Stimulated activated CD8-positive, alpha-beta memory T cell treated with anti-CD3 and anti-CD28 coated beads, Interleukin-4, amount 100 ng/mL, for 4 hours (primary cell): Measurements from ENCODE around the gene OR2M3.
"Not testable (repeated sequence)": the region's sequence is repeated elsewhere in the genome, so short reads cannot be mapped to it uniquely, and the experiment has no call there.

Source experiments
- DNase-seq, 2 donors: peaks; one replicate each; pipeline ENCODE4 v3.0.0-alpha.2; 2020; ENCODE audit warnings: low read depth in 2 of 2, low spot score in 1 of 2

The OR2M3 gene

GRCh38 chr1:248196965-248197364 lies at the start of gene OR2M3:
OR2M3 (plus strand) TSS chr1:248197265; CDS start chr1:248203068, 5,803 bp downstream.
- DNase-seq, result no peak

- DNase-seq, result no peak
Measured at GRCh38 chr1:248152056-248152827, 44.8 kb upstream of the OR2M3 start.

GRCh38 chr1:248155927-248156326 lies 41.1 kb upstream of the OR2M3 start:
- DNase-seq, result no peak

- no peak for DNase-seq
Measured at GRCh38 chr1:248158758-248159157, 38.3 kb upstream of the OR2M3 start.

GRCh38 chr1:248164031-248164430 lies 33.0 kb upstream of the OR2M3 start:
- DNase-seq, result no peak

- no peak for DNase-seq
Measured at GRCh38 chr1:248165186-248165585, 31.9 kb upstream of the OR2M3 start.

- DNase-seq, result no peak
Measured at GRCh38 chr1:248174521-248174920, 22.5 kb upstream of the OR2M3 start, which contains the start of gene OR2M2. OR2M2 (plus strand) TSS chr1:248174821; CDS start chr1:248179986, 5,165 bp downstream.

GRCh38 chr1:248183996-248184395 lies 13.1 kb upstream of the OR2M3 start:
- no peak for DNase-seq

- no peak for DNase-seq
Measured at GRCh38 chr1:248187363-248187762, 9.7 kb upstream of the OR2M3 start.

- no peak for DNase-seq
Measured at GRCh38 chr1:248189026-248189425, 8.0 kb upstream of the OR2M3 start.

- DNase-seq, result no peak
Measured at GRCh38 chr1:248194117-248194516, 2.9 kb upstream of the OR2M3 start.

GRCh38 chr1:248215880-248216279 lies 18.8 kb downstream of the OR2M3 start:
- DNase-seq, result no peak

GRCh38 chr1:248225537-248225936 lies 28.5 kb downstream of the OR2M3 start:
- DNase-seq, result no peak

- DNase-seq, result no peak
Measured at GRCh38 chr1:248229360-248229908, 32.4 kb downstream of the OR2M3 start.

GRCh38 chr1:248231117-248231516 lies 34.1 kb downstream of the OR2M3 start, which contains the start of gene OR2M4:
OR2M4 (plus strand) TSS chr1:248231417; CDS start chr1:248238929, 7,512 bp downstream.
- DNase-seq, result no peak

GRCh38 chr1:248239478-248239877 lies 42.4 kb downstream of the OR2M3 start:
- no peak for DNase-seq

- DNase-seq, result no peak
Measured at GRCh38 chr1:248243204-248243603, 46.1 kb downstream of the OR2M3 start.

GRCh38 chr1:248259309-248259708 lies 62.2 kb downstream of the OR2M3 start:
- DNase-seq, result not testable (repeated sequence)
